GM23338 (cell line): ENCODE results near the gene CTDP1. TPM values are rescaled to one million over a fixed set of nuclear protein-coding genes. Genes with fewer than 3 reads are reported as not detected.

ENCODE experiments used
- ATAC-seq: fragments of 200-7000 bp; cut with Tn5 transposase; 3 replicates; pipeline ENCODE4 v1.9.1; 2020
- DNase-seq: peaks from one replicate; pipeline ENCODE4 v3.0.0-alpha.2; 2015; ENCODE audit warnings: low spot score
- H2AFZ ChIP-seq: fragments of 200-600 bp; sonication (generic); 2 replicates; pipeline ENCODE4 v1.8.0; 2016; ENCODE audit warnings: antibody characterized with exemption, mild to moderate bottlenecking, moderate library complexity
- H3F3A ChIP-seq: fragments of 200-600 bp; sonication (generic); replicated peaks from 2 replicates; pipeline ENCODE4 v1.8.0; 2017; ENCODE audit warnings: antibody characterized with exemption, mixed run types, low read depth
- H3K27ac ChIP-seq: fragments of 200-600 bp; sonication (generic); 2 replicates; pipeline ENCODE4 v1.6.1; 2016; ENCODE audit warnings: low read depth
- H3K27me3 ChIP-seq: fragments of 200-600 bp; sonication (generic); 2 replicates; pipeline ENCODE4 v1.8.0; 2016; ENCODE audit warnings: mild to moderate bottlenecking, mixed run types, moderate library complexity; ENCODE audit not compliant: insufficient read depth
- H3K36me3 ChIP-seq: fragments of 200-600 bp; sonication (generic); 2 replicates; pipeline ENCODE4 v1.8.0; 2016; ENCODE audit warnings: mild to moderate bottlenecking; ENCODE audit not compliant: insufficient read depth
- H3K4me1 ChIP-seq: fragments of 200-600 bp; sonication (generic); 2 replicates; pipeline ENCODE4 v1.8.0; 2016; ENCODE audit warnings: mild to moderate bottlenecking, moderate library complexity; ENCODE audit not compliant: insufficient read depth
- H3K4me2 ChIP-seq: fragments of 200-600 bp; sonication (generic); 2 replicates; pipeline ENCODE4 v1.7.1; 2017; ENCODE audit warnings: mixed run types
- H3K4me3 ChIP-seq: fragments of 200-600 bp; sonication (generic); 2 replicates; pipeline ENCODE4 v1.6.1; 2016; ENCODE audit warnings: mixed run types
- H3K79me2 ChIP-seq: fragments of 200-600 bp; sonication (generic); replicated peaks from 2 replicates; pipeline ENCODE4 v1.8.0; 2017; ENCODE audit warnings: mild to moderate bottlenecking; ENCODE audit not compliant: insufficient read depth
- H3K9me2 ChIP-seq: fragments of 200-600 bp; sonication (generic); 2 replicates; pipeline ENCODE4 v1.8.0; 2017; ENCODE audit not compliant: insufficient read depth
- H4K20me1 ChIP-seq: fragments of 200-600 bp; sonication (generic); replicated peaks from 2 replicates; pipeline ENCODE4 v1.8.0; 2017; ENCODE audit warnings: mild to moderate bottlenecking; ENCODE audit not compliant: insufficient read depth
- H3K27ac Mint-ChIP-seq: 2 replicates; pipeline ENCODE4 v1.8.0; 2020; ENCODE audit warnings: inconsistent platforms, mild to moderate bottlenecking, moderate library complexity, mixed read lengths
- H3K27me3 Mint-ChIP-seq: 3 replicates; pipeline ENCODE4 v1.8.0; 2022; ENCODE audit warnings: low read depth, mild to moderate bottlenecking, moderate library complexity, mixed read lengths, inconsistent platforms; ENCODE audit not compliant: insufficient read depth, poor library complexity
- H3K36me3 Mint-ChIP-seq: 3 replicates; pipeline ENCODE4 v1.8.0; 2021; ENCODE audit warnings: low read depth, mild to moderate bottlenecking, inconsistent platforms, moderate library complexity, mixed read lengths
- H3K4me1 Mint-ChIP-seq: 3 replicates; pipeline ENCODE4 v1.8.0; 2020; ENCODE audit warnings: mild to moderate bottlenecking, inconsistent platforms, mixed read lengths
- H3K4me3 Mint-ChIP-seq: 3 replicates; pipeline ENCODE4 v1.8.0; 2021; ENCODE audit warnings: moderate library complexity, mild to moderate bottlenecking, inconsistent platforms, mixed read lengths
- H3K9me3 Mint-ChIP-seq: 3 replicates; pipeline ENCODE4 v1.8.0; 2020; ENCODE audit warnings: moderate library complexity, mild to moderate bottlenecking, inconsistent platforms, mixed read lengths
- CREB1 ChIP-seq: fragments of 250-450 bp; sonication (Bioruptor Pico); IDR thresholded peaks from 2 replicates; pipeline ENCODE4 v1.5.0; 2020; ENCODE audit warnings: low read depth, mild to moderate bottlenecking, moderate library complexity
- ETS1 ChIP-seq: IDR thresholded peaks from 2 replicates; pipeline ENCODE4 v1.6.1; 2016; ENCODE audit warnings: antibody characterized with exemption
- EZH2 ChIP-seq: fragments of 200-600 bp; sonication (generic); IDR thresholded peaks from one replicate; pipeline ENCODE4 v1.8.0; 2017; ENCODE audit warnings: antibody characterized with exemption, mild to moderate bottlenecking, low read depth; ENCODE audit not compliant: unreplicated experiment
- REST ChIP-seq: IDR thresholded peaks from one replicate; pipeline ENCODE4 v1.6.1; 2018; ENCODE audit warnings: antibody characterized with exemption; ENCODE audit not compliant: unreplicated experiment
- polyA plus RNA-seq: library from polyadenylated mRNA; unstranded; fragments of >200 nt; fragmentation: Nextera tagmentation; extraction: Ambion mirVana; gene quantifications from 2 replicates; pipeline ENCODE4 v1.2.1, GENCODE V29; 2016
- total RNA-seq: library from RNA; depleted of rRNA; stranded (reverse); fragments of >200 nt; shearing (Covaris generic); gene quantifications from 2 replicates; pipeline ENCODE4 v1.2.3, GENCODE V29; 2014
- TF ChIP-seq, protein P1 (sequence below), 2 experiments: fragments of 200-600 bp in 1 of 2; sonication (generic) in 1 of 2; conservative IDR thresholded peaks; 2 replicates each; pipeline versions ENCODE4 v1.5.1 to v1.6.1; 2016 to 2017; ENCODE audit warnings: antibody characterized with exemption in 2 of 2, low read depth in 2 of 2, mild to moderate bottlenecking in 2 of 2, moderate library complexity in 1 of 2

The CTDP1 gene
- total and polyA plus RNA-seq, 2 experiments from 2014 or later: 9.4 to 51.6 TPM

DNA sequence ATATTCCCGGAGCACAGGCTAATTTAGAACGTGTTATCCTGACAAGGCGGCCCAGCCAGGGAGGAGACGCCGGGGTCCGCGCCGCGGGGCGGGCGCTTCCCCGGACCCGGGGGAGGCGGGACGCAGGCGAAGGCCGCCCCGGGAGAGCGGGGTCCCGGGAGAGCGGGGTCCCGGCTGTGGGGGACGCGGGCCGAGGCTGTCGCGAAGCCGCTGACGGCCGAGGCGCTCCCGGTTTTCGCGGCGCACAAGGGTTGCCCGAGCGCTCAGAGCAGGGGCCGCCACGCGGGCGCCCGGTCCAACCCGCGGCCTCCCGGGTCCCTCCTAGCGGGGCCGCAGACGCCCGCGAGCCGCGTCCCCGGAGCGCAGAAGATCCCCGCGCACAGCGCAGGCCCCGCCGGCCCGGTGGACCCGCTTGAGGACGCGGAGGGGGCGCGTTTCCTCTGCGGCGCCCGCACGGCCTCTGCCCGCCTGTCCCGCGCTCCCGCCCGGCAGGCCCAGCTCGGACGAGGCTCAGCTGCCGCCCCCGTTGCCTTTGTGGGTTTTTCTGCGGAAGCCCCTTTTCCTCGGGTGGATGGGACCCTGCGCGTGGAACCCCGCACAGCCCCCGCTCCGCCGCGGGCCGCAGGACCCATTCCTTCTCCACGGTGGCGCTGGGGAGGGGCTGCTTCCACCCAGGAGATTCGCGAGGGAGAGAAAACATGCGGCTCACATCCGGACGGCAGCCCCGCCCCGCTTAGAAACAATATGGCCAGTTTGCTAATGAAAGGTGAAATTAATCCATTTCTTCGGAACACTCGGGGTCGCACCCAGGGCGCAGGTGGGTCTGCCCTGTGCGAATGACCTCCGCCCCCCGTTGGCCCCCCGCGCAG, 108.5 kb downstream of the CTDP1 start:
- ATAC-seq (peak; percentile 67), DNase-seq (peak; percentile 53)
- no peaks in the 10 kb centered on the region for H3K4me1 ChIP-seq
- Mint-ChIP-seq H3K9me3 (no peaks in the 10 kb centered on the region), H3K36me3 (no peaks in the 10 kb centered on the region), H3K27me3 (peaks cover 28% of the 10 kb centered on the region), H3K4me1 (no peaks in the 10 kb centered on the region), H3K4me3 (peak overlapping the region; percentile 65), H3K27ac (no peak overlapping the region)
- peaks cover 35% of the 10 kb centered on the region for H3K27me3 ChIP-seq
- TF ChIP-seq REST: no peak
- no peak for TF ChIP-seq ETS1
- peak; percentile 67 for TF ChIP-seq EZH2
- no peaks in the 10 kb centered on the region for H3K79me2 ChIP-seq
- peak overlapping the region; percentile 54 for H3K4me3 ChIP-seq
- H3F3A ChIP-seq: no peaks in the 10 kb centered on the region
- H3K36me3 ChIP-seq: no peaks in the 10 kb centered on the region
- peak overlapping the region; percentile 82 for H3K4me2 ChIP-seq
- H4K20me1 ChIP-seq: no peaks in the 10 kb centered on the region
- no peak overlapping the region for H3K27ac ChIP-seq
- no peaks in the 10 kb centered on the region for H3K9me2 ChIP-seq
- peak overlapping the region; percentile 97 for H2AFZ ChIP-seq

DNA sequence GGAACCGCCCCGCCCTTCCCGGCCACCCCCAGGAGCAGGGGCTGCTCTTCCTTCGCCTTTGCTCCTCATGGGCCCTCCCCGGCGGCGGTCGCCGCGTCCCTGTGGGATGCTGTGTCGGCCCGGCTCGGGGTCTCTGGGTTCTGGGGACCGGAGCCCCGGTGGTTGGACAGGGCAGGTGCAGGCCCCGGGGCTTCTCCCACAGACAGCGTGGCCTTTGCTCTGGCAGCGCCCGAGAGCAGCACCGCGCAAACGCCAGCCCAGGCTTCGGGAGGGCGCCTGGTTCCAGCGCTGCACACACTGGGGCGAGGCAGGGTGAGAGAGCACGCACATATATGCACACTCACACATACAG, 109.1 kb downstream of the CTDP1 start:
- no peaks in the 10 kb centered on the region for H4K20me1 ChIP-seq
- H3K79me2 ChIP-seq: no peaks in the 10 kb centered on the region
- Mint-ChIP-seq H3K27me3 (peaks cover 30% of the 10 kb centered on the region), H3K27ac (no peak overlapping the region), H3K9me3 (no peaks in the 10 kb centered on the region), H3K4me3 (peak overlapping the region; percentile 65; the same call in 2 of the 3 replicates), H3K4me1 (no peaks in the 10 kb centered on the region), H3K36me3 (no peaks in the 10 kb centered on the region)
- H3K36me3 ChIP-seq: no peaks in the 10 kb centered on the region
- H3K4me3 ChIP-seq: peak overlapping the region; percentile 54
- H3F3A ChIP-seq: no peaks in the 10 kb centered on the region
- TF ChIP-seq, protein P1, sequence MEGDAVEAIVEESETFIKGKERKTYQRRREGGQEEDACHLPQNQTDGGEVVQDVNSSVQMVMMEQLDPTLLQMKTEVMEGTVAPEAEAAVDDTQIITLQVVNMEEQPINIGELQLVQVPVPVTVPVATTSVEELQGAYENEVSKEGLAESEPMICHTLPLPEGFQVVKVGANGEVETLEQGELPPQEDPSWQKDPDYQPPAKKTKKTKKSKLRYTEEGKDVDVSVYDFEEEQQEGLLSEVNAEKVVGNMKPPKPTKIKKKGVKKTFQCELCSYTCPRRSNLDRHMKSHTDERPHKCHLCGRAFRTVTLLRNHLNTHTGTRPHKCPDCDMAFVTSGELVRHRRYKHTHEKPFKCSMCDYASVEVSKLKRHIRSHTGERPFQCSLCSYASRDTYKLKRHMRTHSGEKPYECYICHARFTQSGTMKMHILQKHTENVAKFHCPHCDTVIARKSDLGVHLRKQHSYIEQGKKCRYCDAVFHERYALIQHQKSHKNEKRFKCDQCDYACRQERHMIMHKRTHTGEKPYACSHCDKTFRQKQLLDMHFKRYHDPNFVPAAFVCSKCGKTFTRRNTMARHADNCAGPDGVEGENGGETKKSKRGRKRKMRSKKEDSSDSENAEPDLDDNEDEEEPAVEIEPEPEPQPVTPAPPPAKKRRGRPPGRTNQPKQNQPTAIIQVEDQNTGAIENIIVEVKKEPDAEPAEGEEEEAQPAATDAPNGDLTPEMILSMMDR (conservative IDR thresholded peaks at IDR 0.05; ENCODE audit: low read depth in 2 of 2): peak in 1 of 2 experiments; percentile 20; a peak in 1 of 4 replicates
- no peak for TF ChIP-seq CREB1
- H3K27ac ChIP-seq: no peak overlapping the region
- ATAC-seq (peak; percentile 81), DNase-seq (peak; percentile 76)
- peaks cover 35% of the 10 kb centered on the region for H3K27me3 ChIP-seq
- no peaks in the 10 kb centered on the region for H3K9me2 ChIP-seq
- peak overlapping the region; percentile 97; the same call in 1 of the 2 replicates for H2AFZ ChIP-seq
- no peaks in the 10 kb centered on the region for H3K4me1 ChIP-seq
- H3K4me2 ChIP-seq: peak overlapping the region; percentile 82
